Chondrocyte (in vitro differentiated cells): ENCODE results near the gene TK1. TPM values are rescaled to one million over a fixed set of nuclear protein-coding genes. Genes with fewer than 3 reads are reported as not detected.

ENCODE experiments used
- DNase-seq: peaks from one replicate; pipeline ENCODE4 v3.0.0; 2021; ENCODE audit warnings: mixed read lengths, low spot score
- H3K27ac Mint-ChIP-seq: one replicate; pipeline ENCODE4 v1.8.0; 2021; ENCODE audit warnings: mild to moderate bottlenecking, moderate library complexity, mixed read lengths; ENCODE audit not compliant: unreplicated experiment
- H3K27me3 Mint-ChIP-seq: 2 replicates; pipeline ENCODE4 v1.8.0; 2021; ENCODE audit warnings: low read depth, mixed read lengths
- H3K36me3 Mint-ChIP-seq: 2 replicates; pipeline ENCODE4 v1.8.0; 2021; ENCODE audit warnings: low read depth, mixed read lengths
- H3K4me1 Mint-ChIP-seq: 2 replicates; pipeline ENCODE4 v1.8.0; 2021; ENCODE audit warnings: low read depth, mild to moderate bottlenecking, mixed read lengths
- H3K4me3 Mint-ChIP-seq: one replicate; pipeline ENCODE4 v1.8.0; 2021; ENCODE audit warnings: mild to moderate bottlenecking, moderate library complexity, mixed read lengths; ENCODE audit not compliant: unreplicated experiment
- H3K9me3 Mint-ChIP-seq: 2 replicates; pipeline ENCODE4 v1.8.0; 2021; ENCODE audit warnings: low read depth, mixed read lengths
- total RNA-seq: library from RNA; stranded (reverse); gene quantifications from 3 replicates; pipeline ENCODE4 v1.2.1, GENCODE V29; 2021
- TF ChIP-seq, protein P1 (sequence below): fragments of 200-600 bp; sonication (generic); IDR thresholded peaks from 2 replicates; pipeline ENCODE4 v1.5.0; 2021; ENCODE audit warnings: antibody characterized with exemption, mild to moderate bottlenecking, moderate library complexity

TK1 gene
- total RNA-seq, 1 donor from 2014 or later = 21.1 TPM

GRCh38 chr17:78170692-78171590 lies 15.9 kb downstream of the TK1 start:
- H3K4me3 Mint-ChIP-seq = no peak overlapping the region
- H3K27ac Mint-ChIP-seq = no peak overlapping the region
- peaks cover 3% of the 10 kb centered on the region for H3K36me3 Mint-ChIP-seq
- no peaks in the 10 kb centered on the region for H3K27me3 Mint-ChIP-seq
- H3K4me1 Mint-ChIP-seq = peaks cover 21% of the 10 kb centered on the region
- DNase-seq = no peak
- no peaks in the 10 kb centered on the region for H3K9me3 Mint-ChIP-seq
- TF ChIP-seq, protein P1, sequence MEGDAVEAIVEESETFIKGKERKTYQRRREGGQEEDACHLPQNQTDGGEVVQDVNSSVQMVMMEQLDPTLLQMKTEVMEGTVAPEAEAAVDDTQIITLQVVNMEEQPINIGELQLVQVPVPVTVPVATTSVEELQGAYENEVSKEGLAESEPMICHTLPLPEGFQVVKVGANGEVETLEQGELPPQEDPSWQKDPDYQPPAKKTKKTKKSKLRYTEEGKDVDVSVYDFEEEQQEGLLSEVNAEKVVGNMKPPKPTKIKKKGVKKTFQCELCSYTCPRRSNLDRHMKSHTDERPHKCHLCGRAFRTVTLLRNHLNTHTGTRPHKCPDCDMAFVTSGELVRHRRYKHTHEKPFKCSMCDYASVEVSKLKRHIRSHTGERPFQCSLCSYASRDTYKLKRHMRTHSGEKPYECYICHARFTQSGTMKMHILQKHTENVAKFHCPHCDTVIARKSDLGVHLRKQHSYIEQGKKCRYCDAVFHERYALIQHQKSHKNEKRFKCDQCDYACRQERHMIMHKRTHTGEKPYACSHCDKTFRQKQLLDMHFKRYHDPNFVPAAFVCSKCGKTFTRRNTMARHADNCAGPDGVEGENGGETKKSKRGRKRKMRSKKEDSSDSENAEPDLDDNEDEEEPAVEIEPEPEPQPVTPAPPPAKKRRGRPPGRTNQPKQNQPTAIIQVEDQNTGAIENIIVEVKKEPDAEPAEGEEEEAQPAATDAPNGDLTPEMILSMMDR = no peak

DNA sequence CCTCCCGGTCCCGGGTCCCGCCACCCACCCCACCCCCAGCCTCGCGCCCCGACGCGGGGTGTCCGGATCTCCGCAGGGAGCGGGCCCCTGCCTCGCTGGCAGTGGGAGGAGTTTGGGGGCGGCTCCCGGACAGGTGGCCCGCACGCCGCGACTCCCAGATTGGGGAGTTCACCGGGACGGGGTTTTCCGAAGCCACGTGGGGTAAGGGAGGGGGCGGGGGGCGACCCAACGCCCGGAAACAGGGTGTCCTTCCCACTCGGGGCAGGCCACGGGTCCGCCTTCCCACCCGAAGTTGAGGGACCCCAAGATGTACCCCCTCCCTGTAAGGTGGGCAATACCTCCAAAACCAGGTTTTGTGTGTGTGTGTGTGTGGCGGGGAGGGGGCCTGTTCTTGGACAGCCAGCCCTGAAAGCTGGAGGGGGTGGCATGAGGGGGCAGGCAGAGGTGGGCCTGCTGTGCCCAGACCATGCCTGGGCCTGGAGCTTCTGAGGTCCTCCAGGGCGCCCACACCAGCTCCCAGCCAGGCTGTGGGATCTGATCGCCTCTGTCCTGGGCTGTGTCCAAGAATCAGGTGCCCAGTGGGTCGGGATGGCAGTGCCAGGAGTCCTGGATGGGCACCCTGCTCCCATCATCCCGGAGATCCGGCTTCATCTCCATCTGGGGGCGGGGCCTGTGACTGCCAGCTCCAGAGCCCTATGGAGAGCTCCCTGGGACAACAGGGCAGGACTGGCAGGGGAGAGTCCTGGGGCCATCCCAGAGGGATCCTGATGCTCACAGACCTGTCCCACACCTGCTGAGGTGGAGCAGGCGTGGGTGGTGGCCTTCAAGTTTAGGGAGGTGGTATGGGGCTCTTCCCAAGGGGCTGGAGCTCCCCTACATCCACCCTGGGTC lies 17.7 kb downstream of the TK1 start:
- H3K27me3 Mint-ChIP-seq = no peaks in the 10 kb centered on the region
- peak overlapping the region; percentile 71 for H3K4me3 Mint-ChIP-seq
- TF ChIP-seq, protein P1 = no peak
- peaks cover 21% of the 10 kb centered on the region for H3K4me1 Mint-ChIP-seq
- DNase-seq = no peak
- no peak overlapping the region for H3K27ac Mint-ChIP-seq
- no peaks in the 10 kb centered on the region for H3K9me3 Mint-ChIP-seq
- peaks cover 3% of the 10 kb centered on the region for H3K36me3 Mint-ChIP-seq

DNA sequence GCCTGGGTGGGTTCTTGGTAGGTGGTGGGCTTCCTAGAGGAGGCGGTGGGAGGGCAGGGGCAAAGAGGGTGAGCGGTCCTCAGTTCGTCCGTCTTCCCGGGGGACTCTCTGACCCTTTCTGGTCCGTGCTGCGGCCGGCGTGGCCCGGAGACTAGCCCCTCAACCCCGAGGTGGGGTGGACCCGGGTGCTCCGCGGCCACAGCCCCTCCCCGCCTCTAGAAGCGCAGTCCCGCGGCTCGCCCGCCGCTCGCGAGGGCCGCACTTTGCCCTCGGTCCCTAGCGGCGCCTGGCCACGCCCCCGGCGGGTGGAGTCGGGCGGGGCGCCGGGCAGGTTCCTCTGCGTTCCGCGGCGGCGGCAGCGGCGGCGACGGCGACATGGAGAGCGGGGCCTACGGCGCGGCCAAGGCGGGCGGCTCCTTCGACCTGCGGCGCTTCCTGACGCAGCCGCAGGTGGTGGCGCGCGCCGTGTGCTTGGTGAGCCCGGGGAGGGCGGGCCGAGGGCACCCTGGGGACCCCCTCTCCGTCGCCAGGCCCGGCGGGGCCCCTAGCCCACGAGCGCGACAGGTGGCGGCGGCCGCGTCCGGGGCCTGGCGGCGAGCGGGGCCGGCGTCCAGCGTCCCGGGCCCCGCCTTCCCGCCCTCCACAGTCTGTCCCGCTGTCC lies 18.5 kb downstream of the TK1 start, which contains the start of gene SYNGR2:
Gene SYNGR2, plus strand, starts transcription at position 340 of the 661 bp plus-strand sequence. Its CDS starts 36 bp downstream, at position 376.
- DNase-seq = no peak
- TF ChIP-seq, protein P1 = no peak
- H3K9me3 Mint-ChIP-seq = no peaks in the 10 kb centered on the region
- no peaks in the 10 kb centered on the region for H3K27me3 Mint-ChIP-seq
- H3K36me3 Mint-ChIP-seq = no peaks in the 10 kb centered on the region
- peaks cover 21% of the 10 kb centered on the region for H3K4me1 Mint-ChIP-seq
- no peak within 1 kb of the TSS for H3K27ac Mint-ChIP-seq
- H3K4me3 Mint-ChIP-seq = peak within 1 kb of the TSS; percentile 71

DNA sequence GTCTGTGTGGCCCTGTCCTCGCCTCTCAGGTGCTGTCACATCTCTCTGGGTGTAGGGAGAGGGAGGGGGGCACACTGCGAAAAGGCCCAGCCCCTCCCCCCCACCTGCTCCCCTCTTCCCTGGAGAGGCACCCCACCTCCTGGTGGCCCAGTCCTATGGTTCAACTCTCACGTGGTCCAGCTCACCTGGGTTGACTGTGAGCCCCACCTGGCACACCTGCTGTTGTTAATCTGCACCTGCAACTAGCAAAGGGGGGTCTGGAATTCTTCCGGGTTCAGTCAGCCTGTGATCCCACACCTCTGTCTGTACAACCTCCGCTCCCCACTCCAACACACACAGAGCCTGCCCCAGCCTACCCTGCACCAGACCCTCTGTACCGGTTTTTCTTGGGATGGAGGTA lies 20.4 kb downstream of the TK1 start:
- Mint-ChIP-seq H3K4me1 (peaks cover 7% of the 10 kb centered on the region), H3K27ac (no peak overlapping the region), H3K4me3 (no peak overlapping the region), H3K9me3 (no peaks in the 10 kb centered on the region), H3K27me3 (no peaks in the 10 kb centered on the region), H3K36me3 (no peaks in the 10 kb centered on the region)
- no peak for DNase-seq
- TF ChIP-seq, protein P1 = no peak
